ENCODE results near the gene PLPP3. TPM values are rescaled to one million over a fixed set of nuclear protein-coding genes. Genes with fewer than 3 reads are reported as not detected.

Gene PLPP3
- total and polyA plus RNA-seq, 9 of the 15 experiments (the other 6 are each of a cell fraction or from before 2014, with no cell fraction given), result 0.07 to 0.54 (median 0.20) TPM

- POLR2A ChIA-PET, result no interaction called here
- Histone ChIP-seq H3K79me2 (ENCODE audit: control insufficient read depth, insufficient read depth, low read length) (no peaks in the 10 kb centered on the region), H3K4me3 (no peak overlapping the region)
Observed at GRCh38 chr1:56566994-56567393, 12.4 kb downstream of the PLPP3 start.

More at GRCh38 chr1:56566994-56567393, 12.4 kb downstream of the PLPP3 start:
- ATAC-seq (no peak), DNase-seq (ENCODE audit: extremely low read depth in 1 of 4, low spot score in 3 of 4) (no peak), FAIRE-seq (no peak)
- Histone ChIP-seq H3K4me2 (ENCODE audit: insufficient read depth, low read length) (no peak overlapping the region), H3K36me3 (ENCODE audit: control insufficient read depth, insufficient read depth, low read length) (no peaks in the 10 kb centered on the region), H2AFZ (ENCODE audit: low read depth, low read length) (no peak overlapping the region), H3K9me3 (replicated peaks; ENCODE audit: control insufficient read depth, insufficient read depth, low read depth, low read length) (no peaks in the 10 kb centered on the region), H3K4me1 (replicated peaks in 1 of 2; ENCODE audit: control insufficient read depth in 2 of 2, insufficient read depth in 2 of 2, low read length in 2 of 2) (no peaks in the 10 kb centered on the region), H4K20me1 (replicated peaks; ENCODE audit: control insufficient read depth, insufficient read depth, low read length) (no peaks in the 10 kb centered on the region), H3K9me1 (ENCODE audit: control insufficient read depth, insufficient read depth, low read length) (peaks cover 3% of the 10 kb centered on the region), H3K27me3 (ENCODE audit: control insufficient read depth in 2 of 2, insufficient read depth in 2 of 2, low read length in 2 of 2) (peaks cover 0 to 3% of the 10 kb centered on the region in 2 experiments; a peak in 3 of 5 replicates), H3K9ac (ENCODE audit: insufficient read depth in 1 of 2, low read depth in 2 of 2, low read length in 2 of 2) (no peak overlapping the region), H3K27ac (ENCODE audit: extremely low read depth, low read depth, low read length) (no peak overlapping the region)
- 5% methylated on average over 5 of the region's 5 CpGs for WGBS (ENCODE audit: insufficient coverage, low coverage, missing lambda C conversion rate)
- TF ChIP-seq NFYB (IDR thresholded peaks at IDR 0.05; ENCODE audit: extremely low read depth, insufficient read length), result no peak
- TF ChIP-seq TSC22D4 (tag; IDR thresholded peaks at IDR 0.05), result no peak
- no peak for TF ChIP-seq CBFB (CRISPR knock-in tag; IDR thresholded peaks at IDR 0.05)
- no peak for TF ChIP-seq ZNF551 (CRISPR knock-in tag; IDR thresholded peaks at IDR 0.05)
- no peak for TF ChIP-seq ZNF146 (CRISPR knock-in tag; IDR thresholded peaks at IDR 0.05; ENCODE audit: unreplicated experiment)
- no peak for TF ChIP-seq RFX7 (CRISPR knock-in tag; IDR thresholded peaks at IDR 0.05)
- no peak for TF ChIP-seq ZNF311 (CRISPR knock-in tag; IDR thresholded peaks at IDR 0.05)
- no peak for TF ChIP-seq E2F5 (CRISPR knock-in tag; IDR thresholded peaks at IDR 0.05)
- TF ChIP-seq SMARCA5 (IDR thresholded peaks at IDR 0.05), result no peak
- no peak for TF ChIP-seq ZBTB12 (CRISPR knock-in tag; IDR thresholded peaks at IDR 0.05)
- no peak for TF ChIP-seq ZNF175 (CRISPR knock-in tag; IDR thresholded peaks at IDR 0.05; ENCODE audit: low read depth)
- TF ChIP-seq ZNF174 (CRISPR knock-in tag; IDR thresholded peaks at IDR 0.05), result no peak
- no peak for TF ChIP-seq CREB3 (tag; conservative IDR thresholded peaks at IDR 0.05; ENCODE audit: low read depth)
- no peak for TF ChIP-seq ADNP (tag; IDR thresholded peaks at IDR 0.05)
- TF ChIP-seq RBFOX2 (IDR thresholded peaks at IDR 0.05; ENCODE audit: low read depth, low read length), result no peak
- no TSS peak for BruUV-seq (replicated peaks)
- intact Hi-C loops (cut with micrococcal nuclease) (no loop called here), in situ Hi-C loops (cut with MboI) (no loop called here)
- CTCF ChIA-PET (ENCODE audit: low intra/inter-chr PET ratio), result no interaction called here
